NCI-H187 treated with DMSO at 0.1 percent for 48 hours (cell line): ENCODE data around the gene HOXD13.

Experiments used
- DNase-seq: peaks from one replicate; lab custom pipeline; 2025; lab: John Stamatoyannopoulos, UW

The HOXD13 gene

GRCh38 chr2:176094349-176094748 lies 1.8 kb downstream of the HOXD13 start:
- no peak for DNase-seq

- no peak for DNase-seq
These were observed 2.9 kb downstream of the HOXD13 start for GRCh38 chr2:176095421-176095820.

DNA sequence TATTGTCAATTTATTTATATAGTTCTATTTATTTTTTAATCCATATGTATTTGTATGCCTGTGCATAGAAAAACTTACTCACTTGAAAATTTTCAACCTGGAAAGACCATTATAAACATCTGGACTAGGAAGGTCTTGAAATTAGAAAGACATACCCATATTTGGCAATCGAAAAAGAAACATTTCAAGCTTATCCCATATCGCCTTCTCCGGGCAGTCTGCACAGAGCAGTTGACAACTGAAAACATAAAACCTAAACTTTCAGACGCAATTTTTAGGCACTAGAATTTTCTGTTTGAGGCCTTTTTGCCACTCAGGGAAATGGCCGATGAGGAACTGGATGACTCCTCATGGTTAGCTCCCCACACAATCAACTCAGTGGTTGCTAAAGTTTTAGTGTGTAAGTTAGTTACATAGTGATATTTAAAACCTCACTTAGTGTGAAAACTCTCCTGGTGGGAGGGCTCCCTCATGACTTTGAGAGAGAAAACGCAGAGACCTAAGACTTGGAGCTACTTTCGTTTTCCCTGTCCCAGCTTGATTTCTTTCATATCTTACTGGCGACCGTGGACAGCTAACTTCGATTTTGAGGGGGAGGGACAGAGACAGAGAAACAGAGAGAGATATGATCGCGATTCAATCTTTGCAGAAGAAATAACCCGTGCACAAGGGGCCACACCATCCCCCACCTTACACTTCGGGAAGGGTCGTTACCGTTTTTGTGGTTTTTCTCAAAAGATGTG lies 3.9 kb downstream of the HOXD13 start:
- DNase-seq: no peak

DNA sequence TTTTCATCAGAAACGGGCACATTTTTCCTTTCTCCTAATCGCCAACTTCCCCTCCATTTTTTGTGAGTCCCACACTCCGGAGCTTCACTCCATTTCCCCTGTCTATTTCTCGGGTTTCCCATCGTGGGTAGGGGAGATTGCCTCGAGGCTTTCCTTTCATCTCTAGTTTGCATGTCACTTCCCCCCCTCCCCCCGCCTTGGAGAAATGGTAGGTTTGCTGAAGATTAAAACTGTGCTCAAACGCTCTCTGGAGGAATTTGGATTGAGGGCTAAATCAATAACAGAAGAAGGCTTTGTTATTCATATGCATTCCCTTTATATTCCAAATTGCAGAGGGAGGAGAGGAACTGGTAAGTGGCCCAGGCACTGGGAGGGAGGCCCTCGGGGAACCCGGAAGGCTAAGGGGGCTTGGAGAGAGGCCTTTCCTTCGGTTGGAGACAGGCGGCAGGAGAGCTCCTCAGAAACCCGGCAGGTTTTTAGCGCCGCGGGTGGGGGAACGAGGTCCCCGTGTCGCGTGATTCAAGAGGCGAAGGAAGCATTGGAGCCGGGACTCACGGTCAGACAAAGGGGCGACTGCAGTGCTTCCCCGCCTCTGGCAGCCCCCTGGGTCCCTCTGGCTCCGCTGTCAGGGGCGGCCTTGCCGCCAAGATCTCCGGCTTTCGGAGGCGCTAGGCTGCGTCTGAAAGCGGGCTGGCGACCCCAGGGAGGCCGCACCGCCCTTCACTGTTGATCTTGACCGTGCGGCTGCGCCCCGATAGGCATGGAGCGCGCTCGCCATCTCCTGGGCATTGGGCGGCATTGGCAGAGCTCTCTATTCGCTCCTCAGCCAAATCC lies 4.7 kb downstream of the HOXD13 start:
- DNase-seq: no peak

GRCh38 chr2:176097820-176098365 lies 5.4 kb downstream of the HOXD13 start:
- no peak for DNase-seq

GRCh38 chr2:176098366-176099158 lies 6.0 kb downstream of the HOXD13 start:
- no peak for DNase-seq

DNA sequence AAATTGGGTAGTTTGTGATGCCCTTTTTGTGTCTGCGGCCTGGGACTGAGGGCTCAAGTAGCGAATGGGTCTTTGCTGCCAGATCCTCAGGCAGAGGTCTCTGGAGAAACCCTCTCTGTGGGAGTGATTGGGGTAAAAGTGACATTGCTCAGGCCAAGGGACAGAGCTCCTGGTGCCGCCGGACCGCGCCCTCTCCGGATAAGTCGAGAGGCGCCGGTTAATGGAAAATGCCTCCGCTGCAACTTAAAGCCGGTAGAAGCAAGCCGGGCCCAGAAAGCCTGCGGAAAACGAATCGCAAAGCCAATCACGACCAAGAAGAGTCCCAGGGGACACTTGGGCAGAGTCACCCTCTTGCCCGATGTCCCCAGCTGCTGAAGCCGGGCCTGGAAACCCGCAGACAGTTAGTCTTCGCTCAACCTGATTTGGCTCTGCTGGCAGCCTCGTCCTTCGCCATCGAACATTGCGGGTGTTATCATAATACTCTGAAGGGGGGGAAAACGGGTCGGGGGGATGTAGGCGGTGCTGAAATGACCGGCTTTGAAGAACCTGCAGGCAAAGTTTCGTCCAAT lies 6.7 kb downstream of the HOXD13 start:
- no peak for DNase-seq

GRCh38 chr2:176099728-176100546 lies 7.4 kb downstream of the HOXD13 start, which contains the start of gene HOXD12:
TSS of gene HOXD12 (plus strand) at chr2:176099795. CDS start at chr2:176099802, 7 bp downstream.
- no peak for DNase-seq

- DNase-seq: no peak
These were observed 8.1 kb downstream of the HOXD13 start for GRCh38 chr2:176100547-176101140.

DNA sequence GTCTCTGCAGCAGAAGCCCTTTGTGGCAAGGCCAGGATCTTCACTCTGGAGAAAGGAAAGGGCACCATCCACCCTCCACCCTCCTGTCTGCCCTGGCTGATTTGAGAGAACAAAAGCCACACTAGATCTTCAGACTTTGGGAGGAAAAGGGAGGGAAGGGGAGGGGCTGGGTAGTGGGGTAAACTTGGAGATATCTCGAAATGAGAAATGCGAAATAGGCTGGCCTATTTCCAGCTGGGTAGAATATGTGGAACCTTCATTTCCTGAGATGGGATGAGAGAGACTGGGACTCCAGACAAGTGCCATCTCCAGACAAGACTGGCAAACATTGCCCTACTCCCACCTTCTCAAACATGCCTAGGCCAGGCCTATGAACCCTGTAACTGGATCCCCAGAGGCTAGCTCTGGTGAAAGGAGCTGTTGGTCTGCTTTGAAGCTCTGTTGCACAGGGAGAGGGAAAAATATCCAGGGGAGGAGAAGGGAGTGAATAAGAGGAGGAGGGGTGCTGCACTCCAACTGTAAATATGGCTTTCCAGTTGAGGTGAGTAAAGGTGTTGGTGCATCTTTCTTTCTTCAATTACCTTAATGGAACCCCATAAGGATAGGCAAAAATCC lies 8.8 kb downstream of the HOXD13 start:
- DNase-seq: no peak

- no peak for DNase-seq
These were observed 9.3 kb downstream of the HOXD13 start for GRCh38 chr2:176101842-176102241.

GRCh38 chr2:176102309-176102866 lies 9.9 kb downstream of the HOXD13 start:
- DNase-seq: no peak

DNA sequence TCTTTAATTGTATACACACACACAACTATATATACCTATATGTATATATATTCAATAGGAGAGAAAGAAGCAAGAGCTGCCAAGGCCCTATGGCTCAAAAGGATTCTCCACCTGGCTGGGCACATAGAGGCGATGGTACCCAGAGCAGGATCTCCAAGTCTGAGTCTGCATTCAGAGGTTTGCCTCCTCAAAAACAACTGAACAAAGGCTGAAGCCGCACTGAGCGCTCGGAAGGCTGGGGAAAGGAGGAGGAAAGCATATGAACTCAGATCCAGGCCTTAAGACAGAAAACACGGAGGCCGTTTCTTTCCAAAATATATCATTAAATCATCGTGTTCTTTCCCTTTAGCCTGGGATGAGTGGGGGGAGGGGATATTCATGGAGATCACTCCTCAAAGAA lies 10.7 kb downstream of the HOXD13 start:
- no peak for DNase-seq

GRCh38 chr2:176103742-176104315 lies 11.3 kb downstream of the HOXD13 start:
- DNase-seq: no peak

GRCh38 chr2:176104316-176105077 lies 12.0 kb downstream of the HOXD13 start:
- DNase-seq: no peak

GRCh38 chr2:176105078-176105729 lies 12.7 kb downstream of the HOXD13 start:
- no peak for DNase-seq

DNA sequence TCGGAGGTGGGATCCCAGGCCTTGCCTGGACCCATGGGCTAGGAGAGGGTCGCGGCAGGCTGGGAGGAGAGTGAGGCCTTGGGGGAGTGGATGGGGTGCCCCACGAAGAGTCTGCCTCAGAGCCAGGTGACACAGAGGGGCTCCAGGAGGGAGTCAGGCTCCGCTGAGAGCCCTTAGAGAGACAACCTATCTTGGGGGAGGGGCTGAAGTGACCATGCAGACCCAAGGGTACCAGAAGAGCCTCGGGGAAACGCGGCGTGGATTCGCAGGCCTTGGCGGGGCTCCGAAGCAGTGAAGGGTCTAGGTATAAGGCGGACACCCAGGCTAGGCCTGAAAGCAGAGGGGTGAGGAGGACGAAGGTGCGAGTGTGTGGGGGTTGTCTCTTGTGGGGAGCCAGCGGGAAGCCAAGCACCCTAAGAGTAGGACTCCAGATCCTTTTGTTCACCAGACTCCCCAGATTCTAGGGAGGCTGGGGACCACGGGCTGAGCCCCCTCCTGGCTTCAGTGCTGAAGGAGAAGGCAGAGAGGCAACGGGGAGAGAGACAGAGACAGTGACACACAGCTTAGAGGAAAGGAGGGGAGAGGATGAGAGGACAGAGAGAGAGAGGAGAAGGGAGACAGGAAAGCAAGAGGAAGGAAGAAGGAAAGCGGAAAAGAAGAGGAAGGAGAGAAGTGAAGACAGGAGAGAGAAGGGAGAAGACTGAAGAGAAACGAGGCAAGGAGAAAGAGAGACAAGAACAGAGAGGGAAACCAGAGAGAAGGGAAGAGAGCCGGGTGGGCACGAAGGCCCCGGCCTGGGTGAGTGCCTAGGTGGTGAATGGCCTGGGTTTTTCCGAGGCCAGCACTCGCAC lies 13.4 kb downstream of the HOXD13 start:
- no peak for DNase-seq
